PC-3 (cell line): ENCODE measurements around the gene SLC34A3. TPM values are rescaled to one million over a fixed set of nuclear protein-coding genes. Genes with fewer than 3 reads are reported as not detected.

Experiments
- ATAC-seq: fragments of 200-7000 bp; cut with Tn5 transposase; 2 replicates; pipeline ENCODE4 v1.9.1; 2020; ENCODE audit warnings: mild to moderate bottlenecking, moderate library complexity
- BruUV-seq: library from RNA; stranded (reverse); fragments of 400-500 nt; replicated peaks from 2 replicates; lab custom pipeline; 2021; lab: Mats Ljungman, UMichigan
- CTCF ChIA-PET: fragments of 300-600 bp; sonication (Branson Sonifier 250); formaldehyde crosslinking; loops from one replicate; lab custom pipeline; 2022; ENCODE audit warnings: antibody characterized with exemption; lab: Charles Lee
- POLR2A ChIA-PET: fragments of 300-600 bp; sonication (Branson Sonifier 250); formaldehyde crosslinking; loops from one replicate; lab custom pipeline; 2022; ENCODE audit warnings: antibody characterized with exemption; ENCODE audit not compliant: unreplicated experiment; lab: Charles Lee
- DNase-seq: peaks from one replicate; pipeline ENCODE4 v3.0.0-alpha.2; 2015
- H2AFZ ChIP-seq: fragments of 300-600 bp; sonication (generic); 2 replicates; pipeline ENCODE4 v1.6.0; 2016; ENCODE audit warnings: antibody characterized with exemption, low read length
- H3F3A ChIP-seq: fragments of 300-600 bp; sonication (generic); one replicate; pipeline ENCODE4 v1.6.0; 2017; ENCODE audit warnings: antibody characterized with exemption, low read length, control low read depth, mild to moderate bottlenecking; ENCODE audit not compliant: unreplicated experiment
- H3K27ac ChIP-seq: fragments of 300-600 bp; sonication (generic); 2 replicates; pipeline ENCODE4 v1.5.1; 2016; ENCODE audit warnings: mild to moderate bottlenecking, low read length
- H3K27me3 ChIP-seq: fragments of 300-600 bp; sonication (generic); 2 replicates; pipeline ENCODE4 v1.6.1; 2016; ENCODE audit warnings: low read length, mixed read lengths
- H3K36me3 ChIP-seq: fragments of 300-600 bp; sonication (generic); 2 replicates; pipeline ENCODE4 v1.6.1; 2016; ENCODE audit warnings: low read depth, mixed run types, low read length, mixed read lengths
- H3K4me1 ChIP-seq: fragments of 300-600 bp; sonication (generic); 2 replicates; pipeline ENCODE4 v1.5.1; 2016; ENCODE audit warnings: low read length; ENCODE audit not compliant: insufficient read depth
- H3K4me2 ChIP-seq: fragments of 300-600 bp; sonication (generic); 2 replicates; pipeline ENCODE4 v1.6.0; 2016; ENCODE audit warnings: low read length
- H3K4me3 ChIP-seq: fragments of 300-600 bp; sonication (generic); 2 replicates; pipeline ENCODE4 v1.5.1; 2016; ENCODE audit warnings: mild to moderate bottlenecking, low read length, mixed read lengths
- H3K79me2 ChIP-seq: fragments of 300-600 bp; sonication (generic); 2 replicates; pipeline ENCODE4 v1.6.1; 2017; ENCODE audit warnings: low read length, mixed read lengths
- H3K9ac ChIP-seq: fragments of 300-600 bp; sonication (generic); 2 replicates; pipeline ENCODE4 v1.6.0; 2016; ENCODE audit warnings: mild to moderate bottlenecking, low read length
- H3K9me2 ChIP-seq: fragments of 300-600 bp; sonication (generic); replicated peaks from 2 replicates; pipeline ENCODE4 v1.6.1; 2016; ENCODE audit warnings: mixed run types, low read length, mixed read lengths
- H3K9me3 ChIP-seq: fragments of 300-600 bp; sonication (generic); 2 replicates; pipeline ENCODE4 v1.6.1; 2016; ENCODE audit warnings: low read length, mixed read lengths
- H4K20me1 ChIP-seq: fragments of 300-600 bp; sonication (generic); 2 replicates; pipeline ENCODE4 v1.6.1; 2016; ENCODE audit warnings: low read length, mixed read lengths
- CTCF ChIP-seq: fragments of 300-600 bp; sonication (generic); conservative IDR thresholded peaks from 2 replicates; pipeline ENCODE4 v1.5.1; 2017; ENCODE audit warnings: antibody characterized with exemption, low read depth, mild to moderate bottlenecking, low read length
- EZH2 ChIP-seq: fragments of 300-600 bp; sonication (generic); IDR thresholded peaks from one replicate; pipeline ENCODE4 v1.6.1; 2017; ENCODE audit warnings: antibody characterized with exemption, mild to moderate bottlenecking, low read length; ENCODE audit not compliant: unreplicated experiment
- EZH2phosphoT487 ChIP-seq: fragments of 300-600 bp; sonication (generic); IDR thresholded peaks from 2 replicates; pipeline ENCODE4 v1.6.1; 2018; ENCODE audit warnings: mild to moderate bottlenecking, antibody characterized with exemption, low read length, borderline replicate concordance
- intact Hi-C: fragments of 100-400 bp; cut with micrococcal nuclease; formaldehyde crosslinking; loops from 2 replicates; pipeline ENCODE4 v1.9.0; 2023
- total RNA-seq: library from RNA; depleted of rRNA; stranded (reverse); fragments of >200 nt; gene quantifications from 2 replicates; pipeline ENCODE4 v1.2.3, GENCODE V29; 2014

The SLC34A3 gene
- total RNA-seq, 1 experiment from 2014 or later = 1.5 TPM

- POLR2A ChIA-PET = no interaction called here
- intact Hi-C loops = loop anchor here (5.0 kb wide), 1 partner anchor 41 kb away; the partner anchor contains the start of genes CYSRT1 and RNF224
- no peak overlapping the region for H3K27ac ChIP-seq
Measured at GRCh38 chr9:137185921-137186320, 44.8 kb upstream of the SLC34A3 start.

GRCh38 chr9:137186385-137186784 lies 44.3 kb upstream of the SLC34A3 start:
- Histone ChIP-seq H3K9me2 (no peaks in the 10 kb centered on the region), H3K27ac (no peak overlapping the region), H3K9me3 (no peaks in the 10 kb centered on the region), H3K9ac (no peak overlapping the region), H3K79me2 (peaks cover 40% of the 10 kb centered on the region), H3K4me2 (peak overlapping the region; percentile 96), H3K27me3 (no peaks in the 10 kb centered on the region), H3K4me3 (peak overlapping the region; percentile 99), H2AFZ (no peak overlapping the region), H4K20me1 (peaks cover 11% of the 10 kb centered on the region), H3F3A (no peaks in the 10 kb centered on the region), H3K4me1 (peaks cover 25% of the 10 kb centered on the region), H3K36me3 (no peaks in the 10 kb centered on the region)
- ATAC-seq (no peak), DNase-seq (no peak)
- ChIA-PET POLR2A (no interaction called here), CTCF (no interaction called here)
- no peak for TF ChIP-seq CTCF
- TF ChIP-seq EZH2 = no peak
- no peak for TF ChIP-seq EZH2phosphoT487
- intact Hi-C loops = loop anchor here (5.0 kb wide), 1 partner anchor 41 kb away; the partner anchor contains the start of genes CYSRT1 and RNF224
- BruUV-seq = no TSS peak

More at GRCh38 chr9:137185921-137186320, 44.8 kb upstream of the SLC34A3 start:
- TF ChIP-seq EZH2phosphoT487 = no peak
- no peak for TF ChIP-seq CTCF
- TF ChIP-seq EZH2 = no peak
- no peaks in the 10 kb centered on the region for H3K9me3 ChIP-seq
- no peaks in the 10 kb centered on the region for H3F3A ChIP-seq
- H3K9ac ChIP-seq = no peak overlapping the region
- H3K9me2 ChIP-seq = no peaks in the 10 kb centered on the region
- BruUV-seq = no TSS peak
- H3K4me3 ChIP-seq = no peak overlapping the region; the same call in 1 of the 2 replicates
- DNase-seq (no peak), ATAC-seq (no peak)
- CTCF ChIA-PET = no interaction called here
- no peak overlapping the region for H2AFZ ChIP-seq
- H3K36me3 ChIP-seq = no peaks in the 10 kb centered on the region
- H3K79me2 ChIP-seq = peaks cover 40% of the 10 kb centered on the region
- H3K4me1 ChIP-seq = peaks cover 25% of the 10 kb centered on the region
- H4K20me1 ChIP-seq = peaks cover 11% of the 10 kb centered on the region
- peak overlapping the region; percentile 96; the same call in 1 of the 2 replicates for H3K4me2 ChIP-seq
- no peaks in the 10 kb centered on the region for H3K27me3 ChIP-seq

GRCh38 chr9:137187386-137187785 lies 43.3 kb upstream of the SLC34A3 start:
- Histone ChIP-seq H3F3A (no peaks in the 10 kb centered on the region), H3K4me3 (peak overlapping the region; percentile 99), H3K4me1 (peaks cover 25% of the 10 kb centered on the region), H3K9ac (peak overlapping the region; percentile 93), H3K4me2 (peak overlapping the region; percentile 96), H3K9me3 (no peaks in the 10 kb centered on the region), H3K27ac (no peak overlapping the region), H2AFZ (no peak overlapping the region), H3K36me3 (no peaks in the 10 kb centered on the region), H3K27me3 (no peaks in the 10 kb centered on the region), H3K9me2 (no peaks in the 10 kb centered on the region), H4K20me1 (peaks cover 11% of the 10 kb centered on the region), H3K79me2 (peaks cover 40% of the 10 kb centered on the region)
- no peak for TF ChIP-seq EZH2
- no peak for TF ChIP-seq EZH2phosphoT487
- no peak for TF ChIP-seq CTCF
- POLR2A ChIA-PET = no interaction called here
- intact Hi-C loops = loop anchor here (5.0 kb wide), 1 partner anchor 40 kb away; the partner anchor contains the start of genes CYSRT1 and RNF224
- CTCF ChIA-PET = no interaction called here
- no peak for ATAC-seq
- no TSS peak for BruUV-seq
- no peak for DNase-seq
